Spleen (tissue), 11 donors: ENCODE results near the gene RAD51D. TPM values are rescaled to one million over a fixed set of nuclear protein-coding genes. Genes with fewer than 3 reads are reported as not detected.

ENCODE experiments used
- DNase-seq: peaks from one replicate; pipeline ENCODE4 v3.0.0-alpha.2; 2020
- H3K27ac ChIP-seq, 8 donors: fragments of 200-600 bp; sonication (generic) in 7 of 8; 1 replicate in 4 of 8; 2 replicates in 4 of 8; pipeline versions ENCODE4 v1.5.0 to v1.8.0; 2016 to 2021; ENCODE audit warnings: inconsistent platforms in 4 of 8, mild to moderate bottlenecking in 4 of 8, moderate library complexity in 1 of 8
- H3K27me3 ChIP-seq, 7 donors: fragments of 200-600 bp; sonication (generic) in 6 of 7; replicated peaks in 1 of 7; 1 replicate in 4 of 7; 2 replicates in 3 of 7; pipeline versions ENCODE4 v1.5.0 to v1.8.0; 2016 to 2021; ENCODE audit warnings: inconsistent platforms in 3 of 7, mild to moderate bottlenecking in 1 of 7
- H3K36me3 ChIP-seq, 6 donors: fragments of 200-600 bp; sonication (generic) in 5 of 6; 1 replicate in 4 of 6; 2 replicates in 2 of 6; pipeline versions ENCODE4 v1.5.0 to v1.8.0; 2016 to 2021; ENCODE audit warnings: inconsistent platforms in 2 of 6
- H3K4me1 ChIP-seq, 6 donors: fragments of 200-600 bp; sonication (generic) in 5 of 6; 1 replicate in 3 of 6; 2 replicates in 3 of 6; pipeline versions ENCODE4 v1.5.0 to v1.8.0; 2016 to 2021; ENCODE audit warnings: inconsistent platforms in 3 of 6
- H3K4me3 ChIP-seq, 8 donors: fragments of 200-600 bp; sonication (generic) in 7 of 8; 1 replicate in 4 of 8; 2 replicates in 4 of 8; pipeline versions ENCODE4 v1.5.0 to v1.8.0; 2016 to 2021; ENCODE audit warnings: inconsistent platforms in 4 of 8, mild to moderate bottlenecking in 4 of 8, moderate library complexity in 2 of 8
- H3K9me3 ChIP-seq, 8 donors: fragments of 200-600 bp; sonication (generic) in 7 of 8; 1 replicate in 4 of 8; 2 replicates in 4 of 8; pipeline versions ENCODE4 v1.5.0 to v1.8.0; 2016 to 2021; ENCODE audit warnings: inconsistent platforms in 4 of 8
- POLR2A ChIP-seq, 3 donors: fragments of 450-650 bp; IDR thresholded peaks; one replicate each; pipeline ENCODE4 v1.5.1; 2017; ENCODE audit warnings: antibody characterized with exemption in 3 of 3, mild to moderate bottlenecking in 1 of 3
- POLR2AphosphoS5 ChIP-seq, 3 donors: sonication (generic); formaldehyde crosslinking; IDR thresholded peaks; one replicate each; pipeline ENCODE4 v1.5.1; 2017; ENCODE audit warnings: antibody characterized with exemption in 3 of 3
- WGBS, 5 donors: extraction: QIAGEN DNeasy Blood & Tissue Kit in 3 of 5; methylation state at CpG; one replicate each; pipeline versions ENCODE4 v1.1.5 to v1.1.7; 2013 to 2018; 5-methylcytosine and 5-hydroxymethylcytosine counted together
- intact Hi-C: fragments of 100-400 bp; cut with DNase I; formaldehyde crosslinking; loops from one replicate; pipeline ENCODE4 v1.15.0; 2023; ENCODE audit warnings: low total_unique reads
- polyA plus RNA-seq, 3 donors: library from polyadenylated mRNA; stranded (reverse); fragments of 200-250 nt; gene quantifications; one replicate each; pipeline ENCODE4 v1.2.1, GENCODE V29; 2013
- small RNA-seq, 4 donors: library from RNA; depleted of rRNA; stranded (forward); fragments of <200 nt; gene quantifications; one replicate each; pipeline ENCODE3, GENCODE V24; 2016
- total RNA-seq, 7 donors: library from RNA; depleted of rRNA in 3 of 7; stranded (reverse); fragments of >200 nt in 3 of 7; fragmentation: NEBNext Ultra II Directional in 4 of 7; extraction: Animal tissue kit (Norgen Biotek cat#: 25700) in 4 of 7; gene quantifications; one replicate each; pipeline versions ENCODE4 v1.1.0 to v1.2.1, GENCODE V29; 2016 to 2021
- TF ChIP-seq, protein P1 (sequence below), 11 experiments: fragments of 200-600 bp in 7 of 11; fragments of 450-650 bp in 4 of 11; sonication (generic) in 4 of 11; IDR thresholded peaks in 8 of 11; conservative IDR thresholded peaks in 3 of 11; 1 replicate in 7 of 11; 2 replicates in 4 of 11; pipeline versions ENCODE4 v1.4.0 to v1.8.0; 2016 to 2021; ENCODE audit warnings: antibody characterized with exemption in 11 of 11, inconsistent platforms in 4 of 11, mild to moderate bottlenecking in 1 of 11
- donor health status: healthy with polysubstance abuse.
- donor health status: DM: no; HTN: no; CAD: no; lungs with moderate emphysema.
- donor health status: DM: no; HTN: no; CAD: no.
- donor health status: Bipolar disorder and iron deficiency.
- donor health status: healthy.
- donor health status: DM: no; HTN: no; CAD: no.
- donor health status: DM: yes; HTN: yes; CAD: no.

RAD51D gene
- total and polyA plus RNA-seq, 10 donors, result 4.0 to 24.1 (median 14.4) TPM

DNA sequence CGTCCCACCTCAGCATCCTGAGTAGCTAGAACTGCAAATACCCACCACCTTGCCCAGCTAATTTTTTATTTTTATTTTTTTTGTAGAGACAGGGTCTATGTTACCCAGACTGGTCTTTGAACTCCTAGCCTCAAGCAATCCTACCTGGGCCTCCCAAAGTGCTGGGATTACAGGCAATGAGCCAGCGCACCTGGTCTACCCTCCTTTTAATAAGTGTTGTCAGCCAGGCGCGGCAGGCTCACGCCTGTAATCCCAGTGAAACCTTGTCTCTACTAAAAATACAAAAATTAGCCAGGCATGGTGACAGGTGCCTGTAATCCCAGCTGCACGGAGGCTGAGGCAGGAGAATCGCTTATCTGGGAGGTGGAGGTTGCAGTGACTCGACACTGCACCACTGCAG lies 75.5 kb downstream of the RAD51D start:
- DNase-seq, result no peak
- no peak for TF ChIP-seq POLR2AphosphoS5 (IDR thresholded peaks at IDR 0.05)
- TF ChIP-seq POLR2A (IDR thresholded peaks at IDR 0.05), result no peak
- TF ChIP-seq, protein P1, sequence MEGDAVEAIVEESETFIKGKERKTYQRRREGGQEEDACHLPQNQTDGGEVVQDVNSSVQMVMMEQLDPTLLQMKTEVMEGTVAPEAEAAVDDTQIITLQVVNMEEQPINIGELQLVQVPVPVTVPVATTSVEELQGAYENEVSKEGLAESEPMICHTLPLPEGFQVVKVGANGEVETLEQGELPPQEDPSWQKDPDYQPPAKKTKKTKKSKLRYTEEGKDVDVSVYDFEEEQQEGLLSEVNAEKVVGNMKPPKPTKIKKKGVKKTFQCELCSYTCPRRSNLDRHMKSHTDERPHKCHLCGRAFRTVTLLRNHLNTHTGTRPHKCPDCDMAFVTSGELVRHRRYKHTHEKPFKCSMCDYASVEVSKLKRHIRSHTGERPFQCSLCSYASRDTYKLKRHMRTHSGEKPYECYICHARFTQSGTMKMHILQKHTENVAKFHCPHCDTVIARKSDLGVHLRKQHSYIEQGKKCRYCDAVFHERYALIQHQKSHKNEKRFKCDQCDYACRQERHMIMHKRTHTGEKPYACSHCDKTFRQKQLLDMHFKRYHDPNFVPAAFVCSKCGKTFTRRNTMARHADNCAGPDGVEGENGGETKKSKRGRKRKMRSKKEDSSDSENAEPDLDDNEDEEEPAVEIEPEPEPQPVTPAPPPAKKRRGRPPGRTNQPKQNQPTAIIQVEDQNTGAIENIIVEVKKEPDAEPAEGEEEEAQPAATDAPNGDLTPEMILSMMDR (IDR thresholded peaks at IDR 0.05 in 8 of 11, conservative IDR thresholded peaks at IDR 0.05 in 3 of 11), result no peak
- WGBS, 5 donors, result 91 to 96% (median 92%) methylated on average over 8 of the region's 8 CpGs
- intact Hi-C loops, result no loop called here
- H3K9me3 ChIP-seq, result no peaks in the 10 kb centered on the region
- peak overlapping the region in 5 of 8 donors; percentile 47 to 89 (median 68) for H3K27ac ChIP-seq
- no peak overlapping the region for H3K4me3 ChIP-seq
- peaks cover 15 to 72% (median 34%) of the 10 kb centered on the region in 6 donors for H3K4me1 ChIP-seq
- H3K36me3 ChIP-seq, result no peaks in the 10 kb centered on the region
- H3K27me3 ChIP-seq, result no peaks in the 10 kb centered on the region

Small RNA genes lying within 50 kb of the gene (small RNA-seq; reads per million reads assigned to genes)
- gene AC004223.1 (0 reads per million in 4 donors), gene RNU6-840P (0 reads per million in 4 donors)

Other genes with a start within 250 kb of the RAD51D start
- 1 to 10 TPM; 1.3 to 7.6 (median 3.2) TPM for gene CCT6B, start 158.4 kb downstream of the RAD51D start, total RNA-seq
- 1 to 10 TPM; 2.2 to 3.3 (median 2.7) TPM for gene CCT6B, start 158.4 kb downstream of the RAD51D start, polyA plus RNA-seq
- 10 to 100 TPM; 13.2 to 23.7 (median 18.0) TPM for gene ZNF830, start 158.3 kb downstream of the RAD51D start, total RNA-seq
- 10 to 100 TPM; 17.2 to 22.0 (median 18.7) TPM for gene ZNF830, start 158.3 kb downstream of the RAD51D start, polyA plus RNA-seq
- 10 to 100 TPM; 30.9 to 63.1 (median 38.0) TPM for gene LIG3, start 139.3 kb downstream of the RAD51D start, total RNA-seq
- gene LIG3, start 139.3 kb downstream of the RAD51D start, polyA plus RNA-seq, result 1 to 10 TPM; 4.5 to 9.1 (median 4.7) TPM
- 10 to 100 TPM; 28.1 to 39.7 (median 33.0) TPM for gene RFFL, start 56.2 kb downstream of the RAD51D start, total RNA-seq
- 1 to 10 TPM; 5.7 to 9.2 (median 7.4) TPM for gene RFFL, start 56.2 kb downstream of the RAD51D start, polyA plus RNA-seq
- gene FNDC8, start 1.8 kb upstream of the RAD51D start, total RNA-seq, result not detected
- gene FNDC8, start 1.8 kb upstream of the RAD51D start, polyA plus RNA-seq, result under 1 TPM in 1 of 3 donors, not detected in 2; 0.10 TPM
- 10 to 100 TPM in 6 of 7 donors, 1 to 10 TPM in 1; 9.8 to 17.3 (median 12.5) TPM for gene NLE1, start 22.4 kb upstream of the RAD51D start, total RNA-seq
- 1 to 10 TPM; 5.8 to 9.6 (median 8.8) TPM for gene NLE1, start 22.4 kb upstream of the RAD51D start, polyA plus RNA-seq
- 1 to 10 TPM; 1.3 to 3.9 (median 2.5) TPM for gene UNC45B, start 28.0 kb upstream of the RAD51D start, total RNA-seq
- gene UNC45B, start 28.0 kb upstream of the RAD51D start, polyA plus RNA-seq, result under 1 TPM; 0.08 to 0.51 (median 0.22) TPM
- gene SLC35G3, start 74.5 kb upstream of the RAD51D start, total RNA-seq, result not detected
- under 1 TPM in 1 of 3 donors, not detected in 2; 0.04 TPM for gene SLC35G3, start 74.5 kb upstream of the RAD51D start, polyA plus RNA-seq
- 100 to 1,000 TPM in 2 of 7 donors, 10 to 100 TPM in 5; 67.9 to 110 (median 77.6) TPM for gene SLFN5, start 123.2 kb upstream of the RAD51D start, total RNA-seq
- 1 to 10 TPM; 3.2 to 7.4 (median 4.6) TPM for gene SLFN5, start 123.2 kb upstream of the RAD51D start, polyA plus RNA-seq